ENCODE results near the gene DCAF11.

Gene DCAF11

DNA sequence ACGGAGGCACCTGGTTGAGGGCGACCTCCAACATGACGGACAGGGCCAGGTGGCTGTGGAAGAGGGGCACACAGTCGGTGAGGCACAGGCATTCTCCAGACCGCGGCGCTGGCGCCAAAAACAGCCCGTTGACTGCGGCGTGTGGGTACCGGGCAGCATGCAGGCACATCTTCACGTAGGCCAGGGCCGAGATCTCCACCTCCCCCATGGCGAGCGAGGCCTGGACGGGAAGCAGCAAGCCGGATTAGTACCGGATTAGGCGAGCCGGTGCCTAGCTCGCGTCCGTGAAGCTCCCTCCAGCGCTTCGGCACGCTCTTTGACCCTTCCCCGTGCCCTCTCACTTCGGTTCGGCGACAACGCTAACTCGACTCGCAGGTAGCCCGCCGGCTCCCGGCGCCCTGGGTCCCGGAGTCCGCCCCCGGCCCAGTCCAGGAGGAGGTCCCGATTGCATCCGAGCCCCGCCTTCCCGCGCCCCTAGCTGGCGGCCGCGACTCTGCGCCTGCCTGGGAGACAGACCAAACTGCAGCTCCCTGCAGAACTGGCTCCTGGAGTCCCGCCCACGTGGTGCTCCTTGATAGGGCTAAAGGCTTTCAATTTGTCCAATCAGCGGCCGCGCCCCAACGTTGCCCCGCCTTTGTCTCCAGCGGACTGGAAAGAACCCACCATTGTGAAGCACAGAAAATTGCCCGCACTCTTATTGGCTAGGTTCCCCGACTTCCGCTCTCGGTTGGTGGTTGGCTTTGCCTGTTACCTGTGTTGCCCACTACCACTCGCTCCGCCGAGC lies 26.7 kb downstream of the DCAF11 start, which contains the start of gene EMC9:
Gene EMC9 (minus strand): TSS at position 495 of the 784 bp plus-strand sequence. CDS start 287 bp downstream, at position 208.
- DNase-seq = peak; percentile 100

DNA sequence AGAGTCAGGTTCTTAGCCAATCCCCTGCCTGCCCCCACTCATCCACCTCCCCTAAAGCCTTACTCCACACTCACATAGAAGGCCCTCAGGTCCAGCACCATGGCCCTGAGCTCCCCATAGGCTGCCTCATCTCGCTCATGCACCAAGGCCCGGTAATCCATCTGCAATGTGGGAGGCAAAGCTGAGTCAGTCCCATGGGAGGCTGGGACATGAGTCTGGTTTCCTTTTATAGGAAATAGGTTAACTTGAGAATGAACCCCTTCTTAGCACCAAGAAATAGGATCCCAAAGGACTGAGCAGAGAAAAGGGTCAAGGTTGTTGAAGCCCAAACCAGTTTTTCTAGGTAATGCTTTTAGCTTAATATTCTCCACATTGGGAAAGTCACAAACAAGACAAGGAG lies 28.9 kb downstream of the DCAF11 start:
- no peak for DNase-seq

DNA sequence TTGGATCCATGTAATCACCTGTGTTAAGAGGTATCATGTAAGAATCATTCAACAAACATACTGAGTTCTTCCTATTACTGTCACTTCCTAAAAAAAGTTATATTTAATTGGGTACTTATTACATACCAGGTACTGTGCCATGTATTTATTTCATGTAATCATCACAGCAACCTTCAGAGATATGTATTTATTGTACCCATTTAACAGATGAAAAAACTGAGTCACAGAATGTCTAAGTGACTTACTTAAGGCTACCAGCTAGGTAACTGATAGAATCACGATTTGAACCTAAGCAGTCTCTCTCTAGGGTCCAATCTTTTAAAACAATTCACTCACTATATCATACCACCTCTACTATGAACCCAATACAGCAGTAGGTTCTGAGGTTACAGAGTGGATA lies 29.9 kb downstream of the DCAF11 start:
- DNase-seq = no peak

DNA sequence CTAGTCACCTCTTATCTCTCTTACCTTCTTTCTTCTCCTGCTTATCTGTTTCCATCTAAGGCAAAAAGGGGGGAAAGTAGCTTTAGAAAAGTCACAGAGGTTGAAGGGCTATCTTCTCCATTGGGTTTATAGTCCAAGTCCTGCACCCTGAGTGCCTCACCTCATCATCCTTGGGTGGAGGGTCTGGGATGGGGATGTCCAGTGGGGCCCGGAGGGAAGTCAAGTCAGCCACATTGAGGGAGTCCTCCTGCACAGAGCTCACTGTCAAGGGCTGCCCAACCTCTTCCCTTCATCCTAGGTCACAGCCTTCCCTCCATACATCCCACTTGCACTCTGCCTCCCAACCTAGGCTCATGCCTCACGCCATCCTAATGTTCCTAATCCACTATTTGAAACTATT lies 30.6 kb downstream of the DCAF11 start:
- DNase-seq = no peak

DNA sequence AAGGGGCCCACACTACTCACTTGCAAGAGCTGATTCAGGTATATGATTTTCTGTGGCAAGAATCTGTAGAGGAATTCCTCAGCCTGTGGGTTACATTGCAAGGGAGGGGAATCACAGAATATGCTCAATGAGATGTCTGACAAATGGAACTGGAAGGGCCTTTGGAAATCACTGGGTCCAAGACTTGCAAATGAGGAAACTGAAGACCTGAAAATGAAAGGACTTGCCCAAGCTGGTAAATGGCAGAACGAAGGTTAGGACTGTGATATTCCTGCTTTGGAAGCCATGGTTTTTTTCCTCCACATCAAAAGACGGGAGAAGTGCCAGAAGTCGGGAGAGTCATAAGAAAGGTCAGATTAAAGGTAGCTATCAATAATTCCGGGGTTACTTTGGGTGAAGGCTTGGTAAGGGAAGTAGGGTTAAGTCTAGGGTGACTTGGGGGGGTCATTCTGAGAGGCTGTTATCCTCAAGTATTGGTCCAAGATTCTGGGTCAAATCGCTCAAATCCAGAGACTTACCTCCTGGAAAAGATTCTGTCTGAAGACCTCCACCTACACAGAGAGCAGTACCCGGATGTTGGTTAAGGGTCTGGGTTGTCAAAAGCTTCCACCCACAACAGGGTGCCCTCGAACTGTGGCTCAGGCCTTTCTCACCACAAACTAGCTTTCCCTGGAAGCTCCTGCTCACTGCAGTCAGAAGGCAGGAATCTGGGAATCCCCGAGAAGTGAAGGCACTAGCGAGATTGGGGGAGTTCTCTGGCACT lies 31.3 kb downstream of the DCAF11 start:
- DNase-seq = no peak

DNA sequence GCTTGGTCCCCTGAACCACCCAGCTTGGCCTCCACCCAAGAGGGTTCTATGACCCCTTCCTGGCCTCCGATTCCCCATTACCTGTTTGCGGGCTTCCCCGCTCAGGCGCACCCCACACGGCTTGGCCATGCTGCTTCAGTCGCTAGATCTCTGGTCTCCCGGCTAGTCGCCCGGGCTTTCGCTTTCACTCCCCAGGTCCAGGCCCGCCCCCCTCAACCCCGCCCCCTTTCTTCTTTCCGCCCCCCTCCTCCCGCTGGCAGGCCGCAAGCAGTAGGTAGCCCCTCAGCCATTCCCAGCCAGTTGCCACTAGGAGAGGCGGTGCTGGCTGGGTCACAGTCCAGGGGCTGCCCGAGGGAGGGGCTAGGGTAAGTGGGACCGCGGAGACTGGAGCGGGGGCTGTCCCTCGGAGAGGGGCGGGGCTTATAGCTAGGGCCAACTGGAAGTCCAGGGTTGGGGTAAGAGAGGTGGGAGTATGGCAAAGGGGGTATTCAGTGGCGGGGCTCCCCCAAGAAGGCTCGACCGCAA lies 31.9 kb downstream of the DCAF11 start, which contains the start of gene PSME2:
Gene PSME2 (minus strand): TSS at position 158 of the 525 bp plus-strand sequence. CDS start 29 bp downstream, at position 129.
- DNase-seq = peak; percentile 98

DNA sequence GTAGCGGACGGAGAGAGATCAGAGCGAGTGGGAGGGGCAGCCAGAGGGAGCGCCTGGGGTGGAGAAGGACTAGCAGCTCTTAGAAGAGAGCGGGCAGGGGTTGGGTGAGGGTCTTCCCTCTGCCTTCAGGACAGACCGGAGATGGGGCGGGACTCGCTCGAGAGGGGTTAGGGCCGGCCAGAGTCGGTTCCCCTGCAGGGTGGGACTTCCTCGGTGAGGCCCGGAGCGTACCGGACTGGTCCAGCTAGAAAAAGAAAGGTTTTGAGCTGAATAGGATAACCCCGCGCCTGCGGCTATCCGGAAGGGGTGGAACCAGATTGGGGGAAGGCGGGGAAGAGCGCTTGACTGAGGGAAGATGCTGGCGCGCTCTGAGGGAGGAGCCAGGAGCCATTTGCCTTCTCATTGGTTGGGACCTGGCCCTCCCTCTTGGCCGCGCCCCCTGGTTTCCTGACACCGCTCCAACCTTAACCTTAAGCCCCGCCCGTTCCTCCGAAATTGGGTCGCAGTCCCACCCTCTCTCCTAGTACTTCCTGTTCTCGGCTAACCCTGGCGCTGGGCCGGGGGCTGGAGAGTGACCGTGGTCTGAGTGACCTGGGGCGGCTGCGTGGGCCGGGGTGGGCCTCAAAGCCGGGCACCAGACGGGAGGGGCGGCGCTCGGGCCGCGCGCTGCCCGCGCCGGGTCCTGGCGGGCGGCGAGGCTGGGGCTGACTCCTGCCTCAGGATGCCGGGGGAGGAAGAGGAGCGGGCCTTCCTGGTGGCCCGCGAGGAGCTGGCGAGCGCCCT lies 32.6 kb downstream of the DCAF11 start, which contains the start of gene RNF31:
Gene RNF31 (plus strand): TSS at position 521 of the 783 bp plus-strand sequence. CDS start 201 bp downstream, at position 722.
- DNase-seq = peak; percentile 99

DNA sequence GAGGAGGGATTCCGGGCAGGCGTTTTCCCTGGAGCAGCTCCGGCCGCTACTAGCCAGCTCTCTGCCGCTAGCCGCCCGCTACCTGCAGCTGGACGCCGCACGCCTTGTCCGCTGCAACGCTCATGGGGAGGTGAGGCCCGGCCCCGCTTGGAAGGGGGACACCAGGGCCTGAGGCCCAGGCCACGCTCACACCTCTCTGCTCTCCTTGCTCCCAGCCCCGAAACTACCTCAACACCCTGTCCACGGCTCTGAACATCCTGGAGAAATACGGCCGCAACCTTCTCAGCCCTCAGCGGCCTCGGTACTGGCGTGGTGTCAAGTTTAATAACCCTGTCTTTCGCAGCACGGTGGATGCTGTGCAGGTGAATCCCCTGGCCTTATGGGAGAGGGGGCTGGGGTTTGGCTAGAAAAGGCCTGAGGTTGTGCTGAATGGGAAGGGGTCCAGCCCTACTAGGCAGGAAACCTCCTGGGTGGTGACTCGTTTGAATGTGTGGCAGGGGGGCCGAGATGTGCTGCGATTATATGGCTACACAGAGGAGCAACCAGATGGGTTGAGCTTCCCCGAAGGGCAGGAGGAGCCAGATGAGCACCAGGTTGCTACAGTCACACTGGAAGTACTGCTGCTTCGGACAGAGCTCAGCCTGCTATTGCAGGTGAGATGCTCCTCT lies 33.3 kb downstream of the DCAF11 start:
- no peak for DNase-seq

DNA sequence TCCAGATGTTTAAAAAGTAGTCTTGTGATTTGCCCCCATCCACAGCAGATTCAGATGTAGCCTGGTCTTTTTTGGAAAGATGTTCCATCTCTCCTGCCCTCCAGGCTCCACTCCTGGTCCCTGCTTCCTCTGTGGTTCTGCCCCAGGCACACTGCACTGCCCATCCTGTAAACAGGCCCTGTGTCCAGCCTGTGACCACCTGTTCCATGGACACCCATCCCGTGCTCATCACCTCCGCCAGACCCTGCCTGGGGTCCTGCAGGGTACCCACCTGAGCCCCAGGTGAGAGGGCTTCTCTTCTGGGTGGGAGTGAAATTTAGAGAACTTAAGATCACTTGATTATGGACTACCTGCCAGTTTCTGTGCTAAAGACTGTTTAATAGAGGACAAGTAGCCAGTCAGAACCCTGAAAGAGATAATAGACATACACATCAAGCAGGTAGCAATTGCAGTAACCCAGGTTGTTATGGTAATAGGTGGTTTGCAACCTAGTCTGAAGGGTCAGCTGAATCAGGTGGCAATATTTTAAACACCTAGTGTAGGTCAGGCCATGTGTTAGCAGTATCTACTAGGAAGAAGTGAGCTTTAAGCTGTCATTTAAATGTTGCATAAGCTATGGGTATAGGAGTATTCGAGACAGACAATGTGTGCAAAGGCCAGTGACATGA lies 34.9 kb downstream of the DCAF11 start:
- no peak for DNase-seq

DNA sequence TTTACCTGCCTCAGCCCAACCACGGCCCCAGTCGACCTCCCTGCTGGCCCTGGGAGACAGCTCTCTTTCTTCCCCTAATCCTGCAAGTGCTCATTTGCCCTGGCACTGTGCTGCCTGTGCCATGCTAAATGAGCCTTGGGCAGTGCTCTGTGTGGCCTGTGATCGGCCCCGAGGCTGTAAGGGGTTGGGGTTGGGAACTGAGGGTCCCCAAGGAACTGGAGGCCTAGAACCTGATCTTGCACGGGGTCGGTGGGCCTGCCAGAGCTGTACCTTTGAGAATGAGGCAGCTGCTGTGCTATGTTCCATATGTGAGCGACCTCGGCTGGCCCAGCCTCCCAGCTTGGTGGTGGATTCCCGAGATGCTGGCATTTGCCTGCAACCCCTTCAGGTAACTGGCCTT lies 35.5 kb downstream of the DCAF11 start:
- no peak for DNase-seq

DNA sequence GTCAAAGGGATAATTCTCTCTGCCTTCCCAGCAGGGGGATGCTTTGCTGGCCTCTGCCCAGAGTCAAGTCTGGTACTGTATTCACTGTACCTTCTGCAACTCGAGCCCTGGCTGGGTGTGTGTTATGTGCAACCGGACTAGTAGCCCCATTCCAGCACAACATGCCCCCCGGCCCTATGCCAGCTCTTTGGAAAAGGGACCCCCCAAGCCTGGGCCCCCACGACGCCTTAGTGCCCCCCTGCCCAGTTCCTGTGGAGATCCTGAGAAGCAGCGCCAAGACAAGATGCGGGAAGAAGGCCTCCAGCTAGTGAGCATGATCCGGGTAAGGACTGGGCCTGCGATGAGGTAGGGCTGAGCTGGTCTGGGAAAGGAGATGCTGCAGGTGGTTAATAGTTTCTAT lies 36.0 kb downstream of the DCAF11 start:
- DNase-seq = no peak

DNA sequence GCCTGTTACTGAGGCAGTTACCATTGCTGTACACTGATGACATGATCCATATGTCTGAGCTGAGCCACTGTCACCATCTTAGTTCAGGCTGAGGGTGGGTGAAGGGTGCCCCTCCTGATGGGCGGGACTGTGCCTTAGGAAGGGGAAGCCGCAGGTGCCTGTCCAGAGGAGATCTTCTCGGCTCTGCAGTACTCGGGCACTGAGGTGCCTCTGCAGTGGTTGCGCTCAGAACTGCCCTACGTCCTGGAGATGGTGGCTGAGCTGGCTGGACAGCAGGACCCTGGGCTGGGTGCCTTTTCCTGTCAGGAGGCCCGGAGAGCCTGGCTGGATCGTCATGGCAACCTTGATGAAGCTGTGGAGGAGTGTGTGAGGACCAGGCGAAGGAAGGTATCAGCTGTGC lies 36.4 kb downstream of the DCAF11 start:
- DNase-seq = no peak

DNA sequence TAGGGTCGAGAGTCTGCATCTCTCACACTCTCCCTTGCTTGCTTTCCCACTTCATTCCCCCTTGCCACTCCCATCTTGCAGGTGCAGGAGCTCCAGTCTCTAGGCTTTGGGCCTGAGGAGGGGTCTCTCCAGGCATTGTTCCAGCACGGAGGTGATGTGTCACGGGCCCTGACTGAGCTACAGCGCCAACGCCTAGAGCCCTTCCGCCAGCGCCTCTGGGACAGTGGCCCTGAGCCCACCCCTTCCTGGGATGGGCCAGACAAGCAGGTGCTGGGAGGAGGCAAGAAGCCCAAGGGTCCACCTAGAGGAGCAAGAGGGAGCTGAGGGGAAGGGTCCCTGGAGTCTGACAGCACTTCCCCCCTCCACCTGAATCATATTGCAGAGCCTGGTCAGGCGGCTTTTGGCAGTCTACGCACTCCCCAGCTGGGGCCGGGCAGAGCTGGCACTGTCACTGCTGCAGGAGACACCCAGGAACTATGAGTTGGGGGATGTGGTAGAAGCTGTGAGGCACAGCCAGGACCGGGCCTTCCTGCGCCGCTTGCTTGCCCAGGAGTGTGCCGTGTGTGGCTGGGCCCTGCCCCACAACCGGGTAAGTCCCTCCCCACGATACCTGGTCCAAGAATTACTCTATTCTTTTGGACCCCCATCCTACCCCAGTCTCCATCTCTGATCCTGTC lies 37.0 kb downstream of the DCAF11 start:
- DNase-seq = no peak

DNA sequence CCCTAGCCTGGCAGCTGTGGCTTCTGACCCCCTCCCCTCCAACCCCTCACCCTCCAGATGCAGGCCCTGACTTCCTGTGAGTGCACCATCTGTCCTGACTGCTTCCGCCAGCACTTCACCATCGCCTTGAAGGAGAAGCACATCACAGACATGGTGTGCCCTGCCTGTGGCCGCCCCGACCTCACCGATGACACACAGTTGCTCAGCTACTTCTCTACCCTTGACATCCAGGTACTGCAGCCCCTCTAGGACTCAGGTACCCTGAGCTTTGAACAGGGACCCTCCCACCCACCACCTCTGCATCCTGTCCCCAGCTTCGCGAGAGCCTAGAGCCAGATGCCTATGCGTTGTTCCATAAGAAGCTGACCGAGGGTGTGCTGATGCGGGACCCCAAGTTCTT lies 40.5 kb downstream of the DCAF11 start:
- DNase-seq = no peak

DNA sequence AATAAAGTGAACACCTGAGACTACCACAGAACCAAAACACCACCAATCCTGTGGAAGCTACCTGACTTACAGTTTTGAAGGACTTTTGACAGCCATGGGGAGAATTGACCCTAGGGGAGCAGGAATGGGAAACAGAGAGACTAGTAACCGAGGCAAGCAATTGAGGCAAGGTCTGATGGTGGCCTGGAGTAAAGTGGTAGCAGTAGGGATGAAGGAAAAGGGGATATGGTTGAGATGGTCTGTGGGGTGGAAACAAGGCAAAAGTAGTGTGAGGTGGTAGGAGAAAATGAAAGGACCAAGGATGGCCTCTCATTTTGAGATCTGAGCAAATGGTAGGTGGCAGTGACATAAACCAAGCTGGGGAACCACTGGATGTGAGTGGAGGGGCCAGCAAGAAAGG lies 42.3 kb downstream of the DCAF11 start:
- DNase-seq = no peak

DNA sequence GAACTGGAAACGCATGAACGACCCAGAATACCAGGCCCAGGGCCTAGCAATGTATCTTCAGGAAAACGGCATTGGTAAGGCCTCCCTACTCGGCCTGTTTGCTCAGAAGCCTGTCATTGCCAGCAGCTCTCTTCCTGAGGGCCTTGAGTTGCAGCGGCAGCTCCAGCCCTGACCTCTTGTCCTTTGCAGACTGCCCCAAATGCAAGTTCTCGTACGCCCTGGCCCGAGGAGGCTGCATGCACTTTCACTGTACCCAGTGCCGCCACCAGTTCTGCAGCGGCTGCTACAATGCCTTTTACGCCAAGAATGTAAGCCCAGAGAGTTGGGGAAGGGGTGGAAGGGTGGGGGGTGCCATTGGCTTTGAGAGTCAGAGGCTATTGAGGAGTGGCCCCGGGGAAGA lies 42.8 kb downstream of the DCAF11 start:
- DNase-seq = no peak

DNA sequence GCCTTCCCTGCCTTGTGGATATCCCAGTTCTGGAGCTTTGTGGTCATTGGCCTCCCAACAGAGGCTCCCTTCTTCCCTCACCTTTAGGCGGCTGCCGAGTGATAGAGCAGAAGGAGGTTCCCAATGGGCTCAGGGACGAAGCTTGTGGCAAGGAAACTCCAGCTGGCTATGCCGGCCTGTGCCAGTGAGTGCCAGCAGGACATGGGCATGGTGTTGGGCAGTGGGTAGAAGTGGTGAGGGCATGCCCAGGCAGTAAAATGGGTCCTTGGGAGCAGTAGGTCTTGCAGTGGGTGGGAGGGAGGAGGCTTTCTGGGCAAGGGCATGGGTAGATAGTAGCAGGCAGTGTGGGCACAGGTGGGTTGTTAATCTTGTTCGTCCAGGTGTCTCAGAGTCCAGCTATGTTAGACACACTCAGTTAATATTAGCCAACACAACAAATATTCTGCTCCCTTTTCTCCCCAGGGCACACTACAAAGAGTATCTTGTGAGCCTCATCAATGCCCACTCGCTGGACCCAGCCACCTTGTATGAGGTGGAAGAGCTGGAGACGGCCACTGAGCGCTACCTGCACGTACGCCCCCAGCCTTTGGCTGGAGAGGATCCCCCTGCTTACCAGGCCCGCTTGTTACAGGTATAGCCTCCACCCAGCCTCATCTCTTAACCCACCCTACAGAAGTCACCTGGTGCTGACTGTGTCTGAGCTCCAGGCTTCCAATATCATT lies 45.4 kb downstream of the DCAF11 start:
- no peak for DNase-seq

DNA sequence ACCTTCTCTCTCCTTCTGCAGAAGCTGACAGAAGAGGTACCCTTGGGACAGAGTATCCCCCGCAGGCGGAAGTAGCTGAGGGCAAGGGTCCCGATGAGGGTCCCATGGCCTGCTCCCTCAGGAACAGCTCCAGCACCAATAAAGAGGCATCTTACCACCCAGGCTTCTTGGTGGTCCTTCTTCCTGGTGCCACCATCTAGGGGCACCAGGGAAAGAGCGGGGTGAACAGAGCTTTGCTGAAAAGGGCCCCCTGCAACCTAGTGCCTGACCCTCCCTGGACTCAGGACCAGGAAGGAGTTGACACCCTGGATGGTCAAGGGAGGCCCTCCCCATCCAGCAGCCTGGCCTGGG lies 45.9 kb downstream of the DCAF11 start:
- no peak for DNase-seq

DNA sequence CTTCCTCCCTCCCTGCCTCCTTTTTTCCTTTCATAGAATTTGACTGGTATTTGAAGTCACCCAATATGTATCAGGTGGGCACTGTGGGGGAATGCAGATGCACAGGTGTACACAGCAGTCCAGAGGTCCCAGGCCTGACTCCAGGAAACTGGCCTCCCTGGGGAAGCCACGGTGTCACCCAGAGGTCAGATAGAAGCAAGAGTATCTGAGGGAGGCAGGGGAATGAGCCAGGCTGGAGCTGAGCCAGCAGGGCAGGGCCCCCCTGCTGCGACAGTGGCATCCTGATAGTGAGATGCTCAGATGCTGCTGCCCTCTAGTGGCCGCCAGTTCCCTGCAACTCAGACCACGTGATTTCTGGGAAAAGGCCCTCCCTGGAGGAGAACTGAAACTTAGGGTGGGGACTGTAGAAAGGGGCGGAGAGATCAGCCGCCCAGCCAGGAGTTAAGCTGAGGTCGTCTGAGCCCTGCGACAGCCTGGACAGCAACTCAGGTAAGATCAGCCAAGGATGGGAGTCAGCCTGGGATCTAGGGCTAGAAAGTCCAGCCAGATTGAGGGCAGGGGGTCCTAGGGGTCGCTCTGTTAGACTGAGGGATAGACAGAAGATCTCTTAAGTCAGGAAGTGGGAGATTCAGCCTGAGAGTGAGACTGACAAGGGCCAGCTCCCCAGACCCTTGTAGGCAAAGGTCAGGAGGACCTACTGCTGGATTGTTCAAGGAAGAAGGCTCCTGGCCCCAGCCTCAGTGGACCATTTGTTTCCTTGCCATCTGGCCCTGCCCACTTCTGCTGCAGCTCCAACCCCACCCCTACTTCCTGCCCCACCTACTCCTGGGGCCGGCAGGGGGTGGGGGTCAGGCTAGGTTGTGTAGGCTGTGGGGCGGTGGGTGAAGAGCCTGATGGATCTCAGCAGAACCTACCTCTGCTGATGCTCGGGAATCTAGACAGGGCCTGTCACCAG lies 46.5 kb downstream of the DCAF11 start, which contains the start of gene IRF9:
Gene IRF9 (plus strand): TSS at position 416 of the 955 bp plus-strand sequence. CDS start 880 bp downstream, outside the sequence.
- DNase-seq = peak; percentile 98
